HCT116 (cell line): ENCODE results near the gene LOXHD1. TPM values are rescaled to one million over a fixed set of nuclear protein-coding genes. Genes with fewer than 3 reads are reported as not detected.

Experiments
- ATAC-seq: fragments of 200-7000 bp; cut with Tn5 transposase; 2 replicates; pipeline ENCODE4 v1.9.1; 2020; ENCODE audit warnings: mild to moderate bottlenecking, moderate library complexity
- BruUV-seq: library from RNA; stranded (reverse); fragments of 400-500 nt; replicated peaks from 2 replicates; lab custom pipeline; 2021; lab: Mats Ljungman, UMichigan
- CTCF ChIA-PET: fragments of 300-600 bp; sonication (Branson Sonifier 250); formaldehyde crosslinking; loops from one replicate; lab custom pipeline; 2021; ENCODE audit warnings: antibody characterized with exemption; lab: Charles Lee
- POLR2A ChIA-PET: fragments of 300-600, 350-600 bp; sonication (Branson Sonifier 250); formaldehyde crosslinking; loops from one replicate; lab custom pipeline; 2021; ENCODE audit warnings: antibody characterized with exemption; lab: Charles Lee
- RAD21 ChIA-PET, 2 experiments: fragments of 300-600 bp; sonication (Branson Sonifier 250); formaldehyde crosslinking; loops; one replicate each; lab custom pipeline; 2023; ENCODE audit warnings: low total read pairs in 2 of 2; ENCODE audit not compliant: uncharacterized antibody in 2 of 2, unreplicated experiment in 2 of 2, low non-redundant PET in 1 of 2; lab: Charles Lee
- DNase-seq: peaks from one replicate; pipeline ENCODE4 v3.0.0-alpha.2; 2010; ENCODE audit warnings: low read depth, low spot score
- H2AFZ ChIP-seq: fragments of 200-600 bp; shearing (Covaris generic), sonication (generic); 2 replicates; pipeline ENCODE4 v1.6.1; 2017; ENCODE audit warnings: low read depth, mixed run types, mixed read lengths, antibody characterized with exemption, low read length; ENCODE audit not compliant: poor library complexity, severe bottlenecking
- H3K27ac ChIP-seq: 2 replicates; pipeline ENCODE4 v1.5.1; 2012; ENCODE audit warnings: low read depth, low read length
- H3K27me3 ChIP-seq: fragments of 200-600 bp; sonication (generic); 2 replicates; pipeline ENCODE4 v1.6.1; 2016; ENCODE audit warnings: mixed run types, low read length, mixed read lengths; ENCODE audit not compliant: insufficient read depth
- H3K36me3 ChIP-seq, 2 experiments: fragments of 200-500 bp in 1 of 2; fragments of 200-600 bp in 1 of 2; sonication (Bioruptor generic) in 1 of 2; sonication (generic) in 1 of 2; 2 replicates each; pipeline versions ENCODE4 v1.5.1 to v1.6.1; 2014 to 2016; ENCODE audit warnings: low read length in 2 of 2, inconsistent platforms in 1 of 2, mixed read lengths in 1 of 2, mixed run types in 1 of 2; ENCODE audit not compliant: insufficient read depth in 2 of 2, control insufficient read depth in 1 of 2
- H3K4me1 ChIP-seq, 2 experiments: fragments of 200-600 bp in 1 of 2; sonication (generic) in 1 of 2; 2 replicates each; pipeline versions ENCODE4 v1.5.1 to v1.6.1; 2012 to 2017; ENCODE audit warnings: low read length in 2 of 2, inconsistent platforms in 1 of 2, mild to moderate bottlenecking in 1 of 2, mixed read lengths in 1 of 2, mixed run types in 1 of 2, moderate library complexity in 1 of 2; ENCODE audit not compliant: insufficient read depth in 2 of 2, control insufficient read depth in 1 of 2
- H3K4me2 ChIP-seq: fragments of 200-600 bp; sonication (generic); 2 replicates; pipeline ENCODE4 v1.6.1; 2017; ENCODE audit warnings: mixed run types, low read length, mixed read lengths
- H3K4me3 ChIP-seq, 2 experiments: fragments of 200-600 bp in 1 of 2; sonication (generic) in 1 of 2; replicated peaks in 1 of 2; 2 replicates each; pipeline ENCODE4 v1.5.1; 2011 to 2016; ENCODE audit warnings: low read length in 2 of 2, control low read depth in 1 of 2, low read depth in 1 of 2, mild to moderate bottlenecking in 1 of 2, mixed read lengths in 1 of 2, mixed run types in 1 of 2
- H3K79me2 ChIP-seq: fragments of 200-600 bp; sonication (generic); 2 replicates; pipeline ENCODE4 v1.6.1; 2017; ENCODE audit warnings: mild to moderate bottlenecking, mixed run types, low read length, moderate library complexity, mixed read lengths; ENCODE audit not compliant: insufficient read depth
- H3K9ac ChIP-seq: fragments of 200-600 bp; sonication (generic); 2 replicates; pipeline ENCODE4 v1.6.1; 2016; ENCODE audit warnings: low read length, mixed read lengths
- H3K9me2 ChIP-seq: fragments of 200-600 bp; sonication (generic), shearing (Covaris generic); 2 replicates; pipeline ENCODE4 v1.6.1; 2017; ENCODE audit warnings: mixed run types, mild to moderate bottlenecking, moderate library complexity; ENCODE audit not compliant: insufficient read depth
- H3K9me3 ChIP-seq, 2 experiments: fragments of 200-500 bp in 1 of 2; fragments of 200-600 bp in 1 of 2; sonication (Bioruptor generic) in 1 of 2; sonication (generic) in 1 of 2; 2 replicates each; pipeline ENCODE4 v1.6.1; 2014 to 2017; ENCODE audit warnings: low read length in 2 of 2, mixed read lengths in 2 of 2, inconsistent platforms in 1 of 2, low read depth in 1 of 2, mild to moderate bottlenecking in 1 of 2, mixed run types in 1 of 2, moderate library complexity in 1 of 2; ENCODE audit not compliant: control insufficient read depth in 1 of 2, insufficient read depth in 1 of 2
- H4K20me1 ChIP-seq: fragments of 200-600 bp; sonication (generic), shearing (Covaris generic); 2 replicates; pipeline ENCODE4 v1.6.1; 2017; ENCODE audit warnings: mixed run types, mild to moderate bottlenecking, moderate library complexity; ENCODE audit not compliant: insufficient read depth
- CTCF ChIP-seq, 3 experiments: fragments of 200-600 bp in 1 of 3; sonication (generic) in 1 of 3; IDR thresholded peaks in 2 of 3; conservative IDR thresholded peaks in 1 of 3; 2 replicates each; pipeline ENCODE4 v1.5.1; 2012 to 2017; ENCODE audit warnings: low read depth in 2 of 3, low read length in 2 of 3, antibody characterized with exemption in 1 of 3, borderline replicate concordance in 1 of 3, control low read depth in 1 of 3, mild to moderate bottlenecking in 1 of 3, mixed read lengths in 1 of 3, mixed run types in 1 of 3, moderate library complexity in 1 of 3; ENCODE audit not compliant: insufficient read depth in 1 of 3
- JUND ChIP-seq: IDR thresholded peaks from 2 replicates; pipeline ENCODE4 v1.6.1; 2012
- MAX ChIP-seq: IDR thresholded peaks from 2 replicates; pipeline ENCODE4 v1.6.1; 2012
- POLR2A ChIP-seq: IDR thresholded peaks from 2 replicates; pipeline ENCODE4 v1.7.0; 2011; ENCODE audit warnings: borderline replicate concordance; ENCODE audit not compliant: insufficient read depth, insufficient read length; ENCODE audit errors: extremely low read depth
- POLR2AphosphoS5 ChIP-seq: IDR thresholded peaks from 2 replicates; pipeline ENCODE4 v1.6.1; 2011; ENCODE audit warnings: mild to moderate bottlenecking, low read depth, low read length, moderate library complexity
- RAD21 ChIP-seq: IDR thresholded peaks from 2 replicates; pipeline ENCODE4 v1.6.1; 2012; ENCODE audit warnings: low read depth, mild to moderate bottlenecking
- REST ChIP-seq: IDR thresholded peaks from 2 replicates; pipeline ENCODE4 v1.6.1; 2012; ENCODE audit warnings: low read depth
- SIN3A ChIP-seq: IDR thresholded peaks from 2 replicates; pipeline ENCODE4 v1.6.1; 2012; ENCODE audit warnings: low read depth
- SP1 ChIP-seq: IDR thresholded peaks from 2 replicates; pipeline ENCODE4 v1.6.1; 2012; ENCODE audit warnings: low read depth
- SRF ChIP-seq: IDR thresholded peaks from 2 replicates; pipeline ENCODE4 v1.6.1; 2012; ENCODE audit warnings: low read depth
- TCF7L2 ChIP-seq: IDR thresholded peaks from 2 replicates; pipeline ENCODE4 v1.7.0; 2011; ENCODE audit warnings: borderline replicate concordance, inconsistent platforms; ENCODE audit not compliant: insufficient read depth, insufficient read length; ENCODE audit errors: extremely low read depth
- YY1 ChIP-seq: IDR thresholded peaks from 2 replicates; pipeline ENCODE4 v1.6.1; 2011; ENCODE audit warnings: low read length, low read depth, moderate library complexity, mild to moderate bottlenecking; ENCODE audit not compliant: insufficient replicate concordance; ENCODE audit errors: extremely low read depth
- ZFX ChIP-seq: fragments of 450-650 bp; IDR thresholded peaks from 2 replicates; pipeline ENCODE4 v1.6.1; 2017
- ZNF274 ChIP-seq: fragments of 200-500 bp; sonication (Bioruptor generic); IDR thresholded peaks from 2 replicates; pipeline ENCODE4 v1.6.1; 2014; ENCODE audit warnings: mild to moderate bottlenecking, low read depth, low read length, inconsistent platforms
- intact Hi-C: fragments of 100-400 bp; cut with micrococcal nuclease; formaldehyde crosslinking; loops from 2 replicates; pipeline ENCODE4 v1.10.0; 2022
- total RNA-seq: library from RNA; stranded (reverse); gene quantifications from one replicate; pipeline ENCODE4 v1.2.1, GENCODE V29; 2021; ENCODE audit not compliant: unreplicated experiment
- TF ChIP-seq, protein P1 (sequence below): IDR thresholded peaks from 2 replicates; pipeline ENCODE4 v1.6.1; 2012
- TF ChIP-seq, protein P2 (sequence below): IDR thresholded peaks from 2 replicates; pipeline ENCODE4 v1.6.1; 2011; ENCODE audit warnings: mild to moderate bottlenecking, low read length, moderate library complexity; ENCODE audit not compliant: insufficient replicate concordance; ENCODE audit errors: extremely low read depth

LOXHD1 gene
- total RNA-seq, 1 experiment from 2014 or later, result not detected

GRCh38 chr18:46563317-46563716, 93.7 kb downstream of the LOXHD1 start:
- H3K36me3 ChIP-seq, result no peaks in the 10 kb centered on the region

More at GRCh38 chr18:46563317-46563716, 93.7 kb downstream of the LOXHD1 start:
- Histone ChIP-seq H3K9me3 (no peaks in the 10 kb centered on the region), H3K27me3 (peaks cover 55% of the 10 kb centered on the region), H3K9me2 (no peaks in the 10 kb centered on the region), H3K9ac (no peak overlapping the region), H4K20me1 (no peaks in the 10 kb centered on the region), H3K4me2 (no peak overlapping the region), H3K27ac (no peak overlapping the region), H3K79me2 (no peaks in the 10 kb centered on the region), H2AFZ (no peak overlapping the region), H3K4me1 (no peaks in the 10 kb centered on the region), H3K4me3 (no peak overlapping the region)
- no peak for TF ChIP-seq SP1
- TF ChIP-seq REST, result no peak
- no peak for TF ChIP-seq POLR2A
- no peak for TF ChIP-seq ZFX
- no peak for TF ChIP-seq JUND
- TF ChIP-seq RAD21, result no peak
- TF ChIP-seq, protein P1, sequence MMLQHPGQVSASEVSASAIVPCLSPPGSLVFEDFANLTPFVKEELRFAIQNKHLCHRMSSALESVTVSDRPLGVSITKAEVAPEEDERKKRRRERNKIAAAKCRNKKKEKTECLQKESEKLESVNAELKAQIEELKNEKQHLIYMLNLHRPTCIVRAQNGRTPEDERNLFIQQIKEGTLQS, result no peak
- no peak for TF ChIP-seq TCF7L2
- no peak for TF ChIP-seq MAX
- no peak for TF ChIP-seq YY1
- no peak for TF ChIP-seq SRF
- TF ChIP-seq ZNF274, result no peak
- TF ChIP-seq, protein P2, sequence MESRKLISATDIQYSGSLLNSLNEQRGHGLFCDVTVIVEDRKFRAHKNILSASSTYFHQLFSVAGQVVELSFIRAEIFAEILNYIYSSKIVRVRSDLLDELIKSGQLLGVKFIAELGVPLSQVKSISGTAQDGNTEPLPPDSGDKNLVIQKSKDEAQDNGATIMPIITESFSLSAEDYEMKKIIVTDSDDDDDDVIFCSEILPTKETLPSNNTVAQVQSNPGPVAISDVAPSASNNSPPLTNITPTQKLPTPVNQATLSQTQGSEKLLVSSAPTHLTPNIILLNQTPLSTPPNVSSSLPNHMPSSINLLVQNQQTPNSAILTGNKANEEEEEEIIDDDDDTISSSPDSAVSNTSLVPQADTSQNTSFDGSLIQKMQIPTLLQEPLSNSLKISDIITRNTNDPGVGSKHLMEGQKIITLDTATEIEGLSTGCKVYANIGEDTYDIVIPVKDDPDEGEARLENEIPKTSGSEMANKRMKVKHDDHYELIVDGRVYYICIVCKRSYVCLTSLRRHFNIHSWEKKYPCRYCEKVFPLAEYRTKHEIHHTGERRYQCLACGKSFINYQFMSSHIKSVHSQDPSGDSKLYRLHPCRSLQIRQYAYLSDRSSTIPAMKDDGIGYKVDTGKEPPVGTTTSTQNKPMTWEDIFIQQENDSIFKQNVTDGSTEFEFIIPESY, result no peak
- TF ChIP-seq SIN3A, result no peak
- TF ChIP-seq CTCF (IDR thresholded peaks at IDR 0.05 in 2 of 3, conservative IDR thresholded peaks at IDR 0.05 in 1 of 3; ENCODE audit: borderline replicate concordance in 1 of 3, insufficient read depth in 1 of 3, low read depth in 2 of 3, low read length in 2 of 3), result no peak
- TF ChIP-seq POLR2AphosphoS5, result no peak
- RAD21 ChIA-PET, result no interaction called here
- ATAC-seq (no peak), DNase-seq (no peak)
- intact Hi-C loops, result no loop called here
- POLR2A ChIA-PET, result no interaction called here
- BruUV-seq, result no TSS peak
- CTCF ChIA-PET, result no interaction called here
